Frontal cortex (tissue), 4 donors: ENCODE data around the gene TECTA. TPM values are rescaled to one million over a fixed set of nuclear protein-coding genes. Genes with fewer than 3 reads are reported as not detected.

Experiments
- DNase-seq, 2 donors: peaks; one replicate each; pipeline ENCODE4 v3.0.0; 2012; ENCODE audit warnings: low spot score in 2 of 2
- FAIRE-seq: peaks from 2 replicates; lab custom pipeline; 2012; peaks lifted over from hg19 to GRCh38; lab: Jason Lieb, UNC
- total RNA-seq: library from RNA; depleted of rRNA; stranded (reverse); fragments of >200 nt; gene quantifications from one replicate; pipeline ENCODE4 v1.2.3, GENCODE V29; 2014
- donor health status: control.
- donor health status: control.
- donor health status: control.

Gene TECTA
- total RNA-seq, 1 donor from 2014 or later = 2.0 TPM

GRCh38 chr11:121122328-121122727, 21.3 kb downstream of the TECTA start:
- FAIRE-seq (no peak), DNase-seq (no peak)

GRCh38 chr11:121123496-121124069, 22.5 kb downstream of the TECTA start:
- DNase-seq = no peak
- no peak for FAIRE-seq

GRCh38 chr11:121127809-121128208, 26.8 kb downstream of the TECTA start:
- no peak for FAIRE-seq
- no peak for DNase-seq

GRCh38 chr11:121129362-121130340, 28.6 kb downstream of the TECTA start:
- FAIRE-seq = no peak
- no peak for DNase-seq

GRCh38 chr11:121131656-121132055, 30.6 kb downstream of the TECTA start:
- no peak for FAIRE-seq

GRCh38 chr11:121132211-121132976, 31.4 kb downstream of the TECTA start:
- FAIRE-seq (no peak), DNase-seq (no peak)

More at GRCh38 chr11:121131656-121132055, 30.6 kb downstream of the TECTA start:
- no peak for DNase-seq

GRCh38 chr11:121134741-121135312, 33.8 kb downstream of the TECTA start:
- DNase-seq (no peak), FAIRE-seq (no peak)

- no peak for FAIRE-seq
- DNase-seq = no peak
These were observed 36.0 kb downstream of the TECTA start for GRCh38 chr11:121137005-121137404.

- DNase-seq (no peak), FAIRE-seq (no peak)
These were observed 37.2 kb downstream of the TECTA start for GRCh38 chr11:121138259-121138658.

GRCh38 chr11:121140369-121140768, 39.3 kb downstream of the TECTA start:
- FAIRE-seq = no peak

GRCh38 chr11:121141066-121141465, 40.0 kb downstream of the TECTA start:
- FAIRE-seq (no peak), DNase-seq (no peak)

More at GRCh38 chr11:121140369-121140768, 39.3 kb downstream of the TECTA start:
- DNase-seq = no peak

- DNase-seq (no peak), FAIRE-seq (no peak)
These were observed 42.9 kb downstream of the TECTA start for GRCh38 chr11:121143921-121144320.

GRCh38 chr11:121144723-121145122, 43.7 kb downstream of the TECTA start:
- no peak for FAIRE-seq

GRCh38 chr11:121145826-121146225, 44.8 kb downstream of the TECTA start:
- no peak for FAIRE-seq

More at GRCh38 chr11:121144723-121145122, 43.7 kb downstream of the TECTA start:
- DNase-seq = no peak

GRCh38 chr11:121149116-121149515, 48.1 kb downstream of the TECTA start:
- no peak for FAIRE-seq
- DNase-seq = no peak

More at GRCh38 chr11:121145826-121146225, 44.8 kb downstream of the TECTA start:
- DNase-seq = no peak

- DNase-seq = no peak
- FAIRE-seq = no peak
These were observed 50.2 kb downstream of the TECTA start for GRCh38 chr11:121151207-121151688.

- DNase-seq (no peak), FAIRE-seq (no peak)
These were observed 51.7 kb downstream of the TECTA start for GRCh38 chr11:121152764-121153163.

GRCh38 chr11:121153472-121153871, 52.4 kb downstream of the TECTA start:
- FAIRE-seq (no peak), DNase-seq (no peak)

GRCh38 chr11:121154486-121155314, 53.7 kb downstream of the TECTA start:
- FAIRE-seq = no peak

More at GRCh38 chr11:121154486-121155314, 53.7 kb downstream of the TECTA start:
- no peak for DNase-seq
